ENCODE data around the gene ROGDI. TPM values are rescaled to one million over a fixed set of nuclear protein-coding genes. Genes with fewer than 3 reads are reported as not detected.

ROGDI gene
- total and polyA plus RNA-seq, 3 donors from 2014 or later: 27.3 to 37.0 (median 30.0) TPM

- no peak for TF ChIP-seq POLR2A (IDR thresholded peaks at IDR 0.05)
- TF ChIP-seq, protein P1, sequence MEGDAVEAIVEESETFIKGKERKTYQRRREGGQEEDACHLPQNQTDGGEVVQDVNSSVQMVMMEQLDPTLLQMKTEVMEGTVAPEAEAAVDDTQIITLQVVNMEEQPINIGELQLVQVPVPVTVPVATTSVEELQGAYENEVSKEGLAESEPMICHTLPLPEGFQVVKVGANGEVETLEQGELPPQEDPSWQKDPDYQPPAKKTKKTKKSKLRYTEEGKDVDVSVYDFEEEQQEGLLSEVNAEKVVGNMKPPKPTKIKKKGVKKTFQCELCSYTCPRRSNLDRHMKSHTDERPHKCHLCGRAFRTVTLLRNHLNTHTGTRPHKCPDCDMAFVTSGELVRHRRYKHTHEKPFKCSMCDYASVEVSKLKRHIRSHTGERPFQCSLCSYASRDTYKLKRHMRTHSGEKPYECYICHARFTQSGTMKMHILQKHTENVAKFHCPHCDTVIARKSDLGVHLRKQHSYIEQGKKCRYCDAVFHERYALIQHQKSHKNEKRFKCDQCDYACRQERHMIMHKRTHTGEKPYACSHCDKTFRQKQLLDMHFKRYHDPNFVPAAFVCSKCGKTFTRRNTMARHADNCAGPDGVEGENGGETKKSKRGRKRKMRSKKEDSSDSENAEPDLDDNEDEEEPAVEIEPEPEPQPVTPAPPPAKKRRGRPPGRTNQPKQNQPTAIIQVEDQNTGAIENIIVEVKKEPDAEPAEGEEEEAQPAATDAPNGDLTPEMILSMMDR (IDR thresholded peaks at IDR 0.05): no peak
- intact Hi-C loops (cut with DNase I; ENCODE audit: low total_unique reads): no loop called here
- Histone ChIP-seq H3K4me1 (peaks cover 10% of the 10 kb centered on the region), H3K27ac (no peak overlapping the region), H3K36me3 (ENCODE audit: low read depth, missing control alignments) (no peaks in the 10 kb centered on the region), H3K4me3 (no peak overlapping the region), H3K9me3 (no peaks in the 10 kb centered on the region), H3K27me3 (no peaks in the 10 kb centered on the region)
- no peak for DNase-seq
- 92 to 94% methylated on average over 10 to 18 of the region's 19 CpGs for WGBS, 2 donors
Measured at GRCh38 chr16:4799171-4799855, 3.1 kb downstream of the ROGDI start.

- Histone ChIP-seq H3K4me1 (peaks cover 10% of the 10 kb centered on the region), H3K4me3 (no peak overlapping the region), H3K36me3 (ENCODE audit: low read depth, missing control alignments) (no peaks in the 10 kb centered on the region), H3K27me3 (no peaks in the 10 kb centered on the region), H3K27ac (no peak overlapping the region), H3K9me3 (no peaks in the 10 kb centered on the region)
- intact Hi-C loops (cut with DNase I; ENCODE audit: low total_unique reads): no loop called here
- TF ChIP-seq, protein P1 (IDR thresholded peaks at IDR 0.05): no peak
- TF ChIP-seq POLR2A (IDR thresholded peaks at IDR 0.05): no peak
- 96% methylated on average over 11 to 15 of the region's 16 CpGs for WGBS, 2 donors
- no peak for DNase-seq
Measured at GRCh38 chr16:4798456-4798855, 4.0 kb downstream of the ROGDI start.

DNA sequence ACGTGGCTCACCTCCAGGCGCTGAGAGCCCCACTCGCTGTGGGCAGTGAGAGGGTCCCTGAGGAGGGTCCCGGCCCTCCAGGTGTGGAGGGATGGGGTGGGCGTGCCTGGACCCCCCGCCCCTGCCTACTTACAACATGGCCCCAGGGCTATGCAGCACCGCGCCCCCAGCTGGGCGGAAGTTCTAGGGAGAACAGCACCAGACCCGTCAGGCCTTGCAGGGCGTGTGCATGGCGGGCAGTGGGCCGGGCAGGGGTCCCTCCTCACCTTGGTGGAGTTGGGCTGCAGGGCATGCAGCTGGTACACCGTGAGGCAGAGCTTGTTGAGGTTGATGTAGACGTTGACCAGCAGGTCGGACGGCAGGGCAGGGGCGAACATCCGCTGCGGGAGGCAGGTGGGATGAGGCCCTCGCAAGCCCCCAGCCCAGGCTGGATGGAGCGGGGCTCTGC lies 4.6 kb downstream of the ROGDI start:
- peaks cover 10% of the 10 kb centered on the region for H3K4me1 ChIP-seq
- no peak overlapping the region for H3K27ac ChIP-seq
- intact Hi-C loops (cut with DNase I; ENCODE audit: low total_unique reads): no loop called here
- H3K9me3 ChIP-seq: no peaks in the 10 kb centered on the region
- DNase-seq: no peak
- no peaks in the 10 kb centered on the region for H3K27me3 ChIP-seq
- TF ChIP-seq, protein P1 (IDR thresholded peaks at IDR 0.05): no peak
- TF ChIP-seq POLR2A (IDR thresholded peaks at IDR 0.05): no peak
- H3K36me3 ChIP-seq (ENCODE audit: low read depth, missing control alignments): no peaks in the 10 kb centered on the region
- no peak overlapping the region for H3K4me3 ChIP-seq
- WGBS, 2 donors: 92 to 96% methylated on average over 22 of the region's 22 CpGs

- TF ChIP-seq POLR2A (IDR thresholded peaks at IDR 0.05): no peak
- TF ChIP-seq, protein P1 (IDR thresholded peaks at IDR 0.05): no peak
- no peak overlapping the region for H3K27ac ChIP-seq
- WGBS, 2 donors: 78 to 86% methylated on average over 21 of the region's 21 CpGs
- intact Hi-C loops (cut with DNase I; ENCODE audit: low total_unique reads): no loop called here
- no peaks in the 10 kb centered on the region for H3K36me3 ChIP-seq (ENCODE audit: low read depth, missing control alignments)
- no peak for DNase-seq
- H3K4me3 ChIP-seq: no peak overlapping the region
- H3K9me3 ChIP-seq: no peaks in the 10 kb centered on the region
- H3K4me1 ChIP-seq: peaks cover 10% of the 10 kb centered on the region
- no peaks in the 10 kb centered on the region for H3K27me3 ChIP-seq
Measured at GRCh38 chr16:4796982-4797804, 5.2 kb downstream of the ROGDI start.
